HEK293 (cell line): ENCODE results near the gene ZNF350.
A peak's percentile ranks its signal among the peaks of the same experiment; 100 is the strongest.

Experiments
- BCL11B ChIP-seq: fragments of 450-650 bp; formaldehyde crosslinking; IDR thresholded peaks from 2 replicates; pipeline ENCODE4 v1.5.1; 2016; ENCODE audit warnings: low read depth, missing biosample characterization, missing genetic modification characterization
- FEZF1 ChIP-seq: fragments of 450-650 bp; formaldehyde crosslinking; IDR thresholded peaks from 2 replicates; pipeline ENCODE4 v1.5.1; 2016; ENCODE audit warnings: missing biosample characterization, missing genetic modification characterization
- GFI1B ChIP-seq: fragments of 450-650 bp; formaldehyde crosslinking; IDR thresholded peaks from 2 replicates; pipeline ENCODE4 v1.5.1; 2016; ENCODE audit warnings: missing biosample characterization, missing genetic modification characterization
- KLF1 ChIP-seq: fragments of 450-650 bp; formaldehyde crosslinking; IDR thresholded peaks from 2 replicates; pipeline ENCODE4 v1.5.1; 2016; ENCODE audit warnings: missing biosample characterization, missing genetic modification characterization
- PRDM4 ChIP-seq: fragments of 450-650 bp; formaldehyde crosslinking; IDR thresholded peaks from 2 replicates; pipeline ENCODE4 v1.5.1; 2017; ENCODE audit warnings: missing biosample characterization, missing genetic modification characterization
- TSHZ1 ChIP-seq: fragments of 450-650 bp; formaldehyde crosslinking; IDR thresholded peaks from 2 replicates; pipeline ENCODE4 v1.5.1; 2016; ENCODE audit warnings: missing biosample characterization, missing genetic modification characterization, borderline replicate concordance
- YY1 ChIP-seq: fragments of 450-650 bp; formaldehyde crosslinking; IDR thresholded peaks from 2 replicates; pipeline ENCODE4 v1.5.1; 2018; ENCODE audit warnings: missing biosample characterization, missing genetic modification characterization
- YY2 ChIP-seq: fragments of 450-650 bp; formaldehyde crosslinking; IDR thresholded peaks from 2 replicates; pipeline ENCODE4 v1.5.1; 2016; ENCODE audit warnings: missing biosample characterization, missing genetic modification characterization
- ZBTB20 ChIP-seq: fragments of 450-650 bp; formaldehyde crosslinking; IDR thresholded peaks from 2 replicates; pipeline ENCODE4 v1.5.1; 2016; ENCODE audit warnings: missing biosample characterization, missing genetic modification characterization
- ZFP37 ChIP-seq: fragments of 450-650 bp; formaldehyde crosslinking; IDR thresholded peaks from 2 replicates; pipeline ENCODE4 v1.5.1; 2016; ENCODE audit warnings: missing biosample characterization, missing genetic modification characterization
- ZNF140 ChIP-seq: fragments of 450-650 bp; formaldehyde crosslinking; IDR thresholded peaks from 2 replicates; pipeline ENCODE4 v1.5.1; 2016; ENCODE audit warnings: missing biosample characterization, missing genetic modification characterization
- ZNF24 ChIP-seq: fragments of 450-650 bp; formaldehyde crosslinking; IDR thresholded peaks from 2 replicates; pipeline ENCODE4 v1.5.1; 2016; ENCODE audit warnings: missing biosample characterization, missing genetic modification characterization
- ZNF274 ChIP-seq, 2 experiments: fragments of 200-500 bp in 1 of 2; fragments of 450-650 bp in 1 of 2; sonication (Bioruptor generic) in 1 of 2; formaldehyde crosslinking in 1 of 2; IDR thresholded peaks; 2 replicates each; pipeline versions ENCODE4 v1.5.1 to v1.6.1; 2014 to 2016; ENCODE audit warnings: borderline replicate concordance in 1 of 2, inconsistent platforms in 1 of 2, low read length in 1 of 2, missing biosample characterization in 1 of 2, missing genetic modification characterization in 1 of 2
- ZNF362 ChIP-seq: fragments of 450-650 bp; formaldehyde crosslinking; IDR thresholded peaks from 2 replicates; pipeline ENCODE4 v1.5.1; 2016; ENCODE audit warnings: missing biosample characterization, missing genetic modification characterization
- ZNF37A ChIP-seq: fragments of 450-650 bp; IDR thresholded peaks from 2 replicates; pipeline ENCODE4 v1.5.1; 2018; ENCODE audit warnings: missing biosample characterization, missing genetic modification characterization
- ZNF555 ChIP-seq: fragments of 450-650 bp; formaldehyde crosslinking; conservative IDR thresholded peaks from 2 replicates; pipeline ENCODE4 v1.5.1; 2017; ENCODE audit warnings: missing biosample characterization, mild to moderate bottlenecking, missing genetic modification characterization, inconsistent platforms
- ZNF580 ChIP-seq: fragments of 450-650 bp; formaldehyde crosslinking; IDR thresholded peaks from 2 replicates; pipeline ENCODE4 v1.5.1; 2016; ENCODE audit warnings: missing biosample characterization, missing genetic modification characterization
- ZNF623 ChIP-seq: fragments of 450-650 bp; formaldehyde crosslinking; IDR thresholded peaks from 2 replicates; pipeline ENCODE4 v1.5.1; 2016; ENCODE audit warnings: missing biosample characterization, missing genetic modification characterization
- ZNF626 ChIP-seq: fragments of 450-650 bp; sonication (Bioruptor Pico); formaldehyde crosslinking; IDR thresholded peaks from 2 replicates; pipeline ENCODE4 v1.5.1; 2018; ENCODE audit warnings: missing biosample characterization, missing genetic modification characterization, inconsistent platforms
- ZNF747 ChIP-seq: fragments of 450-650 bp; formaldehyde crosslinking; IDR thresholded peaks from 2 replicates; pipeline ENCODE4 v1.5.1; 2016; ENCODE audit warnings: missing biosample characterization, missing genetic modification characterization
- ZNF777 ChIP-seq: fragments of 450-650 bp; formaldehyde crosslinking; IDR thresholded peaks from 2 replicates; pipeline ENCODE4 v1.5.1; 2017; ENCODE audit warnings: missing biosample characterization, missing genetic modification characterization, borderline replicate concordance
- ZNF843 ChIP-seq: fragments of 450-650 bp; formaldehyde crosslinking; IDR thresholded peaks from 2 replicates; pipeline ENCODE4 v1.5.1; 2016; ENCODE audit warnings: missing biosample characterization, missing genetic modification characterization
- ZSCAN18 ChIP-seq: fragments of 450-650 bp; formaldehyde crosslinking; IDR thresholded peaks from 2 replicates; pipeline ENCODE4 v1.5.1; 2016; ENCODE audit warnings: missing biosample characterization, missing genetic modification characterization
- TF ChIP-seq, protein P1 (sequence below): fragments of 450-650 bp; formaldehyde crosslinking; conservative IDR thresholded peaks from 2 replicates; pipeline ENCODE4 v1.5.1; 2016; ENCODE audit warnings: low read depth, missing biosample characterization, missing genetic modification characterization

ZNF350 gene

GRCh38 chr19:51986309-51987291 is at the start of gene ZNF350 (continued):
- TF ChIP-seq TSHZ1 (tag by site-specific recombination), result no peak
- TF ChIP-seq ZFP37 (tag by site-specific recombination), result 0 out of 2 replicates have a peak, but pooled peaks have one; percentile 57
- TF ChIP-seq ZNF843 (tag by site-specific recombination), result no peak
- TF ChIP-seq BCL11B (tag by site-specific recombination), result no peak
- TF ChIP-seq YY1 (tag by site-specific recombination), result peak; percentile 98
- no peak for TF ChIP-seq GFI1B
- no peak for TF ChIP-seq ZNF140 (tag by site-specific recombination)
- peak; percentile 79 for TF ChIP-seq ZBTB20 (tag by site-specific recombination)
- no peak for TF ChIP-seq ZNF362
- TF ChIP-seq ZNF777 (tag by site-specific recombination), result no peak
- TF ChIP-seq ZNF747 (tag by site-specific recombination), result no peak
- peak; percentile 98 for TF ChIP-seq YY2 (tag by site-specific recombination)
- 0 out of 2 replicates have a peak, but pooled peaks have one; percentile 12 for TF ChIP-seq ZNF37A (tag by site-specific recombination)
- TF ChIP-seq KLF1 (tag by site-specific recombination), result no peak
- TF ChIP-seq ZNF580 (tag by site-specific recombination), result 0 out of 2 replicates have a peak, but pooled peaks have one; percentile 32
- TF ChIP-seq ZNF24, result 0 out of 2 replicates have a peak, but pooled peaks have one; percentile 23
- TF ChIP-seq FEZF1, result peak; percentile 48; the same call in 1 of the 2 replicates
- 0 out of 2 replicates have a peak, but pooled peaks have one; percentile 67 for TF ChIP-seq ZSCAN18 (tag by site-specific recombination)
- TF ChIP-seq ZNF626 (tag by site-specific recombination), result no peak
- TF ChIP-seq, protein P1, sequence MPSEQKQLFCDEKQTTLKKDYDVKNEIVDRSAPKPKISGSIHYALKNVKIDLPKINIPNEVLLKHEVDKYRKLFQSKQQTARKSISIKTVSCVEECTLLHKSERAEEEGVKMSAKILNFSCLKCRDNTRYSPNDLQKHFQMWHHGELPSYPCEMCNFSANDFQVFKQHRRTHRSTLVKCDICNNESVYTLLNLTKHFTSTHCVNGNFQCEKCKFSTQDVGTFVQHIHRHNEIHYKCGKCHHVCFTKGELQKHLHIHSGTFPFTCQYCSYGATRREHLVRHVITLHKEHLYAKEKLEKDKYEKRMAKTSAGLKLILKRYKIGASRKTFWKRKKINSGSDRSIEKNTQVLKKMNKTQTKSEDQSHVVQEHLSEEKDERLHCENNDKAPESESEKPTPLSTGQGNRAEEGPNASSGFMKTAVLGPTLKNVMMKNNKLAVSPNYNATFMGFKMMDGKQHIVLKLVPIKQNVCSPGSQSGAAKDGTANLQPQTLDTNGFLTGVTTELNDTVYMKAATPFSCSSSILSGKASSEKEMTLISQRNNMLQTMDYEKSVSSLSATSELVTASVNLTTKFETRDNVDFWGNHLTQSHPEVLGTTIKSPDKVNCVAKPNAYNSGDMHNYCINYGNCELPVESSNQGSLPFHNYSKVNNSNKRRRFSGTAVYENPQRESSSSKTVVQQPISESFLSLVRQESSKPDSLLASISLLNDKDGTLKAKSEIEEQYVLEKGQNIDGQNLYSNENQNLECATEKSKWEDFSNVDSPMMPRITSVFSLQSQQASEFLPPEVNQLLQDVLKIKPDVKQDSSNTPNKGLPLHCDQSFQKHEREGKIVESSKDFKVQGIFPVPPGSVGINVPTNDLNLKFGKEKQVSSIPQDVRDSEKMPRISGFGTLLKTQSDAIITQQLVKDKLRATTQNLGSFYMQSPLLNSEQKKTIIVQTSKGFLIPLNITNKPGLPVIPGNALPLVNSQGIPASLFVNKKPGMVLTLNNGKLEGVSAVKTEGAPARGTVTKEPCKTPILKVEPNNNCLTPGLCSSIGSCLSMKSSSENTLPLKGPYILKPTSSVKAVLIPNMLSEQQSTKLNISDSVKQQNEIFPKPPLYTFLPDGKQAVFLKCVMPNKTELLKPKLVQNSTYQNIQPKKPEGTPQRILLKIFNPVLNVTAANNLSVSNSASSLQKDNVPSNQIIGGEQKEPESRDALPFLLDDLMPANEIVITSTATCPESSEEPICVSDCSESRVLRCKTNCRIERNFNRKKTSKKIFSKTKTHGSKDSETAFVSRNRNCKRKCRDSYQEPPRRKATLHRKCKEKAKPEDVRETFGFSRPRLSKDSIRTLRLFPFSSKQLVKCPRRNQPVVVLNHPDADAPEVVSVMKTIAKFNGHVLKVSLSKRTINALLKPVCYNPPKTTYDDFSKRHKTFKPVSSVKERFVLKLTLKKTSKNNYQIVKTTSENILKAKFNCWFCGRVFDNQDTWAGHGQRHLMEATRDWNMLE, result peak; percentile 72
- TF ChIP-seq ZNF623 (tag by site-specific recombination), result peak; percentile 28; the same call in 1 of the 2 replicates
- TF ChIP-seq ZNF555, result no peak
- no peak for TF ChIP-seq PRDM4
- no peak for TF ChIP-seq ZNF274 (IDR thresholded peaks at IDR 0.05; ENCODE audit: low read length)
- no peak; the same call in 1 of the 2 replicates for TF ChIP-seq ZNF274 (tag by site-specific recombination; IDR thresholded peaks at IDR 0.05; ENCODE audit: borderline replicate concordance)
